IPS-NIHi11 (cell line): ENCODE results near the gene ZNF600.
A peak's percentile ranks its signal among the peaks of the same experiment; 100 is the strongest.
"Not testable (repeated sequence)": the region's sequence is repeated elsewhere in the genome, so short reads cannot be mapped to it uniquely, and the experiment has no call there.

Source experiments
- DNase-seq: peaks from one replicate; pipeline ENCODE4 v3.0.0; 2012; ENCODE audit warnings: mixed read lengths, low spot score

ZNF600 gene

GRCh38 chr19:52741951-52742485, 44.6 kb downstream of the ZNF600 start:
- no peak for DNase-seq

GRCh38 chr19:52741371-52741770, 45.2 kb downstream of the ZNF600 start:
- DNase-seq = not testable (repeated sequence)

- peak; percentile 36 for DNase-seq
Observed at GRCh38 chr19:52739576-52739975, 47.0 kb downstream of the ZNF600 start.

GRCh38 chr19:52735734-52736133, 50.9 kb downstream of the ZNF600 start:
- peak; percentile 71 for DNase-seq

- DNase-seq = peak; percentile 89
Observed at GRCh38 chr19:52734893-52735661, 51.5 kb downstream of the ZNF600 start, which contains the start of gene ZNF611. Gene ZNF611 (minus strand): TSS chr19:52735044. CDS start chr19:52715894, 19,150 bp downstream.

GRCh38 chr19:52734331-52734892, 52.2 kb downstream of the ZNF600 start:
- peak; percentile 24 for DNase-seq

GRCh38 chr19:52726051-52726450, 60.5 kb downstream of the ZNF600 start:
- DNase-seq = not testable (repeated sequence)

GRCh38 chr19:52725528-52725961, 61.0 kb downstream of the ZNF600 start:
- DNase-seq = no peak

- DNase-seq = no peak
Observed at GRCh38 chr19:52724701-52725514, 61.7 kb downstream of the ZNF600 start.

- not testable (repeated sequence) for DNase-seq
Observed at GRCh38 chr19:52723907-52724598, 62.5 kb downstream of the ZNF600 start.

GRCh38 chr19:52722062-52723003, 64.3 kb downstream of the ZNF600 start:
- no peak for DNase-seq

- not testable (repeated sequence) for DNase-seq
Observed at GRCh38 chr19:52720541-52720940, 66.0 kb downstream of the ZNF600 start.

GRCh38 chr19:52716522-52716921, 70.1 kb downstream of the ZNF600 start:
- peak; percentile 11 for DNase-seq

- not testable (repeated sequence) for DNase-seq
Observed at GRCh38 chr19:52715902-52716301, 70.7 kb downstream of the ZNF600 start.

- DNase-seq = not testable (repeated sequence)
Observed at GRCh38 chr19:52715330-52715729, 71.3 kb downstream of the ZNF600 start.
